Measurements from ENCODE around the gene RAB1B. TPM values are rescaled to one million over a fixed set of nuclear protein-coding genes. Genes with fewer than 3 reads are reported as not detected.
A peak's percentile ranks its signal among the peaks of the same experiment; 100 is the strongest.
"Not testable (repeated sequence)": the region's sequence is repeated elsewhere in the genome, so short reads cannot be mapped to it uniquely, and the experiment has no call there.

The RAB1B gene
- total RNA-seq, 2 donors from 2014 or later: 139 to 146 TPM

GRCh38 chr11:66314561-66315497 is 46.4 kb downstream of the RAB1B start:
- peaks cover 25 to 29% of the 10 kb centered on the region in 2 donors for H3K4me1 Mint-ChIP-seq (ENCODE audit: low read depth in 2 of 2)
- peak; percentile 58 for DNase-seq (ENCODE audit: low spot score)
- no peak for ATAC-seq
- no peaks in the 10 kb centered on the region for H3K9me3 Mint-ChIP-seq
- H3K27me3 Mint-ChIP-seq: peaks cover 21 to 23% of the 10 kb centered on the region in 2 donors
- peak overlapping the region; percentile 47 for H3K4me3 Mint-ChIP-seq
- H3K27ac Mint-ChIP-seq: peak overlapping the region; percentile 25 to 67
- H3K36me3 Mint-ChIP-seq: no peaks in the 10 kb centered on the region

- Mint-ChIP-seq H3K36me3 (no peaks in the 10 kb centered on the region), H3K9me3 (no peaks in the 10 kb centered on the region), H3K27ac (peak overlapping the region; percentile 25 to 67), H3K27me3 (peaks cover 23 to 26% of the 10 kb centered on the region in 2 donors), H3K4me1 (ENCODE audit: low read depth in 2 of 2) (peaks cover 25 to 31% of the 10 kb centered on the region in 2 donors), H3K4me3 (peak overlapping the region; percentile 47)
- ATAC-seq (no peak), DNase-seq (ENCODE audit: low spot score) (peak; percentile 39)
These were observed 47.1 kb downstream of the RAB1B start for GRCh38 chr11:66315498-66315885.

- Mint-ChIP-seq H3K36me3 (no peaks in the 10 kb centered on the region), H3K9me3 (no peaks in the 10 kb centered on the region), H3K27ac (peak overlapping the region; percentile 25 to 67), H3K4me3 (no peak overlapping the region), H3K4me1 (ENCODE audit: low read depth in 2 of 2) (peaks cover 25 to 31% of the 10 kb centered on the region in 2 donors), H3K27me3 (peaks cover 23 to 26% of the 10 kb centered on the region in 2 donors)
- no peak for ATAC-seq
- DNase-seq (ENCODE audit: low spot score): peak; percentile 54
These were observed 47.7 kb downstream of the RAB1B start for GRCh38 chr11:66315921-66316811.

DNA sequence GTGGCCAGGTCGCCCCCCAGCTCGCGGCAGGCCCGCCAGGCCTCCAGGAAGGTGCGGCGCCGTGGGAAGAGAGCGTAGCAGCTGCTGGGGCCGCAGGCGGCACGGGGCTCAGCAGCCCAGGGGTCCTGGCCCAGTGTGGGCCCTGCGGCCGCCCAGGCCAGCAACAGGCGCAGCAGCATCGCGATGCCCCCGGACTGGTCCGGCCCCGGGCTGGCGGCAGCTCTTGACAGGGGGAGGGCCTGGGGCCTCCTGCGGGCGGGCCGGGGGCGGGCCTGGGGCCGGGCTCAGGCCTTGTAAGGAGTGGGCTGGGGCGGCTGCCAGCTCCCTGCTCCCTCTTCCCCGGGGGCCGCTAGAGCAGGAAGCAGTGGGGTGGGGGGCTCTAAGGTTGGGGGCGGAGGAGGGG is 48.4 kb downstream of the RAB1B start, which contains the start of gene CD248:
Gene CD248, minus strand, starts transcription at position 196 of the 403 bp plus-strand sequence. Its CDS starts 17 bp downstream, at position 179.
- no peak for ATAC-seq
- H3K4me1 Mint-ChIP-seq (ENCODE audit: low read depth in 2 of 2): peaks cover 22 to 27% of the 10 kb centered on the region in 2 donors
- peak within 1 kb of the TSS; percentile 25 to 67 for H3K27ac Mint-ChIP-seq
- no peaks in the 10 kb centered on the region for H3K9me3 Mint-ChIP-seq
- peaks cover 23 to 26% of the 10 kb centered on the region in 2 donors for H3K27me3 Mint-ChIP-seq
- no peaks in the 10 kb centered on the region for H3K36me3 Mint-ChIP-seq
- H3K4me3 Mint-ChIP-seq: no peak within 1 kb of the TSS
- peak; percentile 46 for DNase-seq (ENCODE audit: low spot score)

DNA sequence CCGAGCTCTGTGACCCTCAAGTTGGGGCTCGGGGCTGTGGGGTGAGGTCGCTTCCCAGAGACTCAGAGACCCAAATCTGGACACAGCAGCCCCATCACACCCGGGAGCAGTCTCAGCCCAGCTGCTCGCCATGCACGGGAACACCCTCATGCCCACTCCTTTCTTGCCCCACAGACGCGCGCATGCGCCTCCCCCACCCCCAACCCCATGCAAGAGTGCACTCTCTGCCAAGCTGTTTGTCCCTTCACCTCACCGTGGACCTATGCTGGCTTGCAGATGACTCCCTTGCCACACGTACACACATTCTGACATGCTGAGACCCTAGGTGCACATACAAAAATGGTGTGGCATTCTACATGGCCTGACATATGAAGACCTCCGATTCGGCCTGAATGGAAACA is 48.9 kb downstream of the RAB1B start:
- ATAC-seq (no peak), DNase-seq (ENCODE audit: low spot score) (peak; percentile 47)
- no peak overlapping the region for H3K4me3 Mint-ChIP-seq
- no peak overlapping the region for H3K27ac Mint-ChIP-seq
- H3K9me3 Mint-ChIP-seq: no peaks in the 10 kb centered on the region
- peaks cover 23 to 27% of the 10 kb centered on the region in 2 donors for H3K27me3 Mint-ChIP-seq
- H3K36me3 Mint-ChIP-seq: no peaks in the 10 kb centered on the region
- H3K4me1 Mint-ChIP-seq (ENCODE audit: low read depth in 2 of 2): peaks cover 20 to 24% of the 10 kb centered on the region in 2 donors

DNA sequence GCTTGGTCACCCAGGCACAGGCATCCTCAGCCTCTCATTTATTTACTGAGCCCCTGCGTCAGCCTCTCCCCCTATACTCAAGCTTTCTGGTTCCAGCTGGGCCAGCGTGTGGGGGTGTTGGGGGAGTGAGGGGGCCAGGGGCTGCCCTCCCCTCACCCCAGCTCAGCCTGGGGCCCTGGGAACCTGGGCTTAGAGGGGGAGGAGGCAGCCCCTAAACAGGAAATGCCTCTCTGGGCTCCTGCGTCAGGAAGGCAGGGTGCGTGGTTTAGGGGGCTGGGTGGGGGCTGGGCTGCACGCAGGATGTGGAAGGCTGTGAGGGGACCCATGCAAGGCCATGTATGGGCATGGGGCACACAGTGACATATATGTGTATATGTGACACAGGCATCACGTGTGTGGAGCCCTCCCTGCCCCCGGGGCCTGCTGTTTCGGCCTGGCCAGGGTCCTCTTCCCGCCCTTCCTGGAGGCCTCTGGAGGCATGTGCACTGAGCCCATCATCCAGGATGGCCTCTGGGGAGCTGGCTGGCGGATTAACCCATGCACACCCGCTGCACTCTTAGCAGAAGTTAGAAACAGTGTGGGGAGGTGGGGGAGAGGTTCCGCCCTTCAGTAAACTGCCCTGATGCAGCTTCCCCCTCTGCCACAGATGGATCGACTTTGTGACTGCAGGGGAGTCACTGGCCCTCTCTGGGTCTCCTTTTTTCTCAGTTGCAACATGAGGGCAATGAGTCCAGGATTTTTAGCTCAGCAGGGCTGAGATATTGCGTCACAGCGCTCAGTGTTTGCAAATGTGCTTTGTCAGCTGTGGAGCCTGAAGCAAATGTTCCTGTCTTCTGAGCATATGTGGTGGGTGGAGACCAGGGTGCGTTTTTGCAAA is 49.5 kb downstream of the RAB1B start:
- peak overlapping the region; percentile 25 for H3K4me3 Mint-ChIP-seq
- DNase-seq (ENCODE audit: low spot score) (peak; percentile 53), ATAC-seq (peak in 1 of 2 donors; percentile 63)
- peaks cover 20 to 25% of the 10 kb centered on the region in 2 donors for H3K4me1 Mint-ChIP-seq (ENCODE audit: low read depth in 2 of 2)
- H3K36me3 Mint-ChIP-seq: no peaks in the 10 kb centered on the region
- no peaks in the 10 kb centered on the region for H3K9me3 Mint-ChIP-seq
- H3K27me3 Mint-ChIP-seq: peaks cover 23 to 29% of the 10 kb centered on the region in 2 donors
- H3K27ac Mint-ChIP-seq: no peak overlapping the region

- Mint-ChIP-seq H3K27me3 (peaks cover 28 to 29% of the 10 kb centered on the region in 2 donors), H3K4me1 (ENCODE audit: low read depth in 2 of 2) (peaks cover 20 to 25% of the 10 kb centered on the region in 2 donors), H3K27ac (peak overlapping the region in 1 of 2 donors; percentile 50), H3K36me3 (no peaks in the 10 kb centered on the region), H3K9me3 (no peaks in the 10 kb centered on the region), H3K4me3 (peak overlapping the region; percentile 25)
- DNase-seq (ENCODE audit: low spot score): no peak
- ATAC-seq: no peak
These were observed 50.1 kb downstream of the RAB1B start for GRCh38 chr11:66318600-66318970.

DNA sequence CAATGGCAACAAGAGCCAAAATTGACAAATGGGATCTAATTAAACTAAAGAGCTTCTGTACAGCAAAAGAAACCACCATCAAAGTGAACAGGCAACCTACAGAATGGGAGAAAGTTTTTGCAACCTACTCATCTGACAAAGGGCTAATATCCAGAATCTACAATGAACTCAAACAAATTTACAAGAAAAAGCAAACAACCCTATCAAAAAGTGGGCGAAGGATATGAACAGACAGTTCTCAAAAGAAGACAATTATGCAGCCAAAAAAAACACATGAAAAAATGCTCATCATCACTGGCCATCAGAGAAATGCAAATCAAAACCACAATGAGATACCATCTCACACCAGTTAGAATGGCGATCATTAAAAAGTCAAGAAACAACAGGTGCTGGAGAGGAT is 51.9 kb downstream of the RAB1B start:
- H3K9me3 Mint-ChIP-seq; DNase-seq (ENCODE audit: low spot score); ATAC-seq; H3K4me3 Mint-ChIP-seq; H3K27ac Mint-ChIP-seq; H3K36me3 Mint-ChIP-seq: not testable (repeated sequence)
- Mint-ChIP-seq H3K27me3 (peaks cover 27 to 28% of the 10 kb centered on the region in 2 donors), H3K4me1 (ENCODE audit: low read depth in 2 of 2) (peaks cover 12 to 24% of the 10 kb centered on the region in 2 donors)

DNA sequence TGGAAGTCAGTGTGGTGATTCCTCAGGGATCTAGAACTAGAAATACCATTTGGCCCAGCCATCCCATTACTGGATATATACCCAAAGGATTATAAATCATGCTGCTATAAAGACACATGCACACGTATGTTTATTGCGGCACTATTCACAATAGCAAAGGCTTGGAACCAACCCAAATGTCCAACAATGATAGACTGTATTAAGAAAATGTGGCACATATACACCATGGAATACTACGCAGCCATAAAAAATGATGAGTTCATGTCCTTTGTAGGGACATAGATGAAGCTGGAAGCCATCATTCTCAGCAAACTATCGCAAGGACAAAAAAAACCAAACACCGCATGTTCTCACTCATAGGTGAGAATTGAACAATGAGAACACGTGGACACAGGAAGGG is 52.3 kb downstream of the RAB1B start:
- not testable (repeated sequence) for H3K9me3 Mint-ChIP-seq; ATAC-seq; H3K4me3 Mint-ChIP-seq; H3K27ac Mint-ChIP-seq; H3K36me3 Mint-ChIP-seq; DNase-seq (ENCODE audit: low spot score)
- Mint-ChIP-seq H3K27me3 (peaks cover 22 to 24% of the 10 kb centered on the region in 2 donors), H3K4me1 (ENCODE audit: low read depth in 2 of 2) (peaks cover 11 to 21% of the 10 kb centered on the region in 2 donors)

GRCh38 chr11:66321606-66322005 is 53.2 kb downstream of the RAB1B start:
- peaks cover 19 to 22% of the 10 kb centered on the region in 2 donors for H3K27me3 Mint-ChIP-seq
- H3K36me3 Mint-ChIP-seq: no peaks in the 10 kb centered on the region
- H3K27ac Mint-ChIP-seq: no peak overlapping the region
- DNase-seq (ENCODE audit: low spot score): no peak
- peaks cover 16 to 24% of the 10 kb centered on the region in 2 donors for H3K4me1 Mint-ChIP-seq (ENCODE audit: low read depth in 2 of 2)
- no peak for ATAC-seq
- H3K9me3 Mint-ChIP-seq: no peaks in the 10 kb centered on the region
- H3K4me3 Mint-ChIP-seq: no peak overlapping the region

DNA sequence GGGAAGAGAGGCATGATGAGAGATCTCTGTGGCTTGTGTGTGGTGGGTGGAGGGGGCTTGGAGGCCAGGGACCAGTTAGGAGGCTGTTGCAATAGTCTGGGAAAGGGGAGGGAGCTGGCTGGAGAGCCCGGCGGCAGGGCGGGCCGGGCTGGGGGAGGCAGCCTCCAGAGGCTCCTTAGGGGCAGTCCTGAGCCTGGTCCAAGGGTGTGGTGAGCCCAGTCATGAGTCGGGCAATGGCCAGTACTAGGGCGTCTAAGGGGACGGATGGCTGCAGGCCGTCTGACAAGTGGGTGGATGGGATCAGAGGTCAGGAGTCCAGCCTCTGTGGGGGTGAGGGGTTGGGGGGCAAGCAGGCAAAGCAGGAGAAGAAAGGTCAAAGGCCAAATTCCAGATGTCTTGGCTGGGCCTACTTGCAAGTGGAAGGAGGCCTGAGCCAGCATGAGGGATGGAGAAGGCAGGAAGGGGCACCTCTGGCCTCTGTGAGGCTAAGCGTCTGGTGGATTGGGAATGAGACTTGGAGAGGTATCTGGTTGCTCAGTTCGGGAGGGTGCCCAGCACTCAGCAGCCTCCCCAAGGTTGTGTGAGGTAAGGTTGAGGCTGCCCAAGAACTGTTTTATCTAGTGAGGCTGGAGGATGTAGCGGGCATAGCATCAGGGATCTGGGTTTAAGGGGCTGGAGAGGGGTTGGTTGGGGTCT is 54.4 kb downstream of the RAB1B start:
- Mint-ChIP-seq H3K4me3 (no peak overlapping the region), H3K36me3 (no peaks in the 10 kb centered on the region), H3K4me1 (ENCODE audit: low read depth in 2 of 2) (peaks cover 25 to 27% of the 10 kb centered on the region in 2 donors), H3K27me3 (peaks cover 19 to 22% of the 10 kb centered on the region in 2 donors), H3K9me3 (no peaks in the 10 kb centered on the region), H3K27ac (peak overlapping the region in 1 of 2 donors; percentile 15)
- DNase-seq (ENCODE audit: low spot score) (peak; percentile 23), ATAC-seq (no peak)

- ATAC-seq (no peak), DNase-seq (ENCODE audit: low spot score) (peak; percentile 49)
- H3K27me3 Mint-ChIP-seq: peaks cover 16 to 19% of the 10 kb centered on the region in 2 donors
- H3K9me3 Mint-ChIP-seq: no peaks in the 10 kb centered on the region
- peaks cover 29 to 30% of the 10 kb centered on the region in 2 donors for H3K4me1 Mint-ChIP-seq (ENCODE audit: low read depth in 2 of 2)
- no peaks in the 10 kb centered on the region for H3K36me3 Mint-ChIP-seq
- H3K27ac Mint-ChIP-seq: peak overlapping the region in 1 of 2 donors; percentile 15
- no peak overlapping the region for H3K4me3 Mint-ChIP-seq
These were observed 55.2 kb downstream of the RAB1B start for GRCh38 chr11:66323684-66324083.
